HEK293T (cell line): Measurements from ENCODE around the gene LKAAEAR1.

Experiments used
- ARNT ChIP-seq: fragments of 450-650 bp; IDR thresholded peaks from 2 replicates; pipeline ENCODE4 v1.6.1; 2017; ENCODE audit warnings: mild to moderate bottlenecking
- CTBP1 ChIP-seq: fragments of 450-650 bp; IDR thresholded peaks from 2 replicates; pipeline ENCODE4 v1.6.1; 2016; ENCODE audit warnings: borderline replicate concordance
- FOXA1 ChIP-seq: fragments of 450-650 bp; IDR thresholded peaks from 2 replicates; pipeline ENCODE4 v1.6.1; 2016; ENCODE audit warnings: mild to moderate bottlenecking
- FOXM1 ChIP-seq: fragments of 450-650 bp; IDR thresholded peaks from 2 replicates; pipeline ENCODE4 v1.6.1; 2017; ENCODE audit warnings: mild to moderate bottlenecking, borderline replicate concordance
- L3MBTL2 ChIP-seq: fragments of 450-650 bp; conservative IDR thresholded peaks from 2 replicates; pipeline ENCODE4 v1.6.1; 2016; ENCODE audit warnings: mild to moderate bottlenecking
- NFRKB ChIP-seq: fragments of 450-650 bp; IDR thresholded peaks from 2 replicates; pipeline ENCODE4 v1.6.1; 2016; ENCODE audit warnings: mild to moderate bottlenecking, moderate library complexity
- SP1 ChIP-seq: fragments of 450-650 bp; IDR thresholded peaks from 2 replicates; pipeline ENCODE4 v1.6.1; 2017

GRCh38 chr20:64036346-64037198 lies 47.6 kb downstream of the LKAAEAR1 start:
- TF ChIP-seq NFRKB (no peak), FOXM1 (no peak), SP1 (no peak), L3MBTL2 (no peak), FOXA1 (no peak), ARNT (no peak), CTBP1 (no peak)
